Hepatocyte (in vitro differentiated cells): ENCODE measurements around the gene STYXL2. TPM values are rescaled to one million over a fixed set of nuclear protein-coding genes. Genes with fewer than 3 reads are reported as not detected.

Source experiments
- DNase-seq: peaks from one replicate; pipeline ENCODE4 v3.0.0-alpha.2; 2016; ENCODE audit warnings: low spot score
- H2AFZ ChIP-seq: fragments of 200-600 bp; sonication (generic); 2 replicates; pipeline ENCODE4 v1.6.0; 2016; ENCODE audit warnings: antibody characterized with exemption, mild to moderate bottlenecking
- H3K27ac ChIP-seq: fragments of 200-600 bp; sonication (generic); 2 replicates; pipeline ENCODE4 v1.5.1; 2016; ENCODE audit warnings: mild to moderate bottlenecking
- H3K27me3 ChIP-seq: fragments of 200-600 bp; sonication (generic); 2 replicates; pipeline ENCODE4 v1.6.1; 2016
- H3K36me3 ChIP-seq: fragments of 200-600 bp; sonication (generic); replicated peaks from 2 replicates; pipeline ENCODE4 v1.5.1; 2016; ENCODE audit warnings: low read depth; ENCODE audit not compliant: insufficient read depth
- H3K4me1 ChIP-seq: fragments of 200-600 bp; sonication (generic); 2 replicates; pipeline ENCODE4 v1.5.1; 2016; ENCODE audit warnings: mild to moderate bottlenecking, moderate library complexity; ENCODE audit not compliant: insufficient read depth
- H3K4me2 ChIP-seq: fragments of 200-600 bp; sonication (generic); 2 replicates; pipeline ENCODE4 v1.6.0; 2016
- H3K4me3 ChIP-seq: fragments of 200-600 bp; sonication (generic); 2 replicates; pipeline ENCODE4 v1.5.1; 2016; ENCODE audit warnings: mild to moderate bottlenecking
- H3K79me2 ChIP-seq: fragments of 200-600 bp; sonication (generic); 2 replicates; pipeline ENCODE4 v1.6.0; 2017; ENCODE audit warnings: mild to moderate bottlenecking
- H3K9me2 ChIP-seq: fragments of 200-600 bp; sonication (generic); replicated peaks from 2 replicates; pipeline ENCODE4 v1.6.0; 2017; ENCODE audit warnings: mild to moderate bottlenecking; ENCODE audit not compliant: insufficient read depth
- H3K9me3 ChIP-seq: fragments of 200-600 bp; sonication (generic); 2 replicates; pipeline ENCODE4 v1.5.1; 2016; ENCODE audit warnings: low read depth, mild to moderate bottlenecking
- H4K20me1 ChIP-seq: fragments of 200-600 bp; sonication (generic); 2 replicates; pipeline ENCODE4 v1.6.0; 2016; ENCODE audit warnings: mild to moderate bottlenecking; ENCODE audit not compliant: insufficient read depth, poor library complexity, severe bottlenecking
- EZH2 ChIP-seq: fragments of 200-600 bp; sonication (generic); IDR thresholded peaks from 2 replicates; pipeline ENCODE4 v1.6.1; 2016; ENCODE audit warnings: antibody characterized with exemption, mild to moderate bottlenecking, borderline replicate concordance
- EZH2phosphoT487 ChIP-seq: fragments of 200-600 bp; sonication (generic); IDR thresholded peaks from one replicate; pipeline ENCODE4 v1.6.1; 2018; ENCODE audit warnings: antibody characterized with exemption, mild to moderate bottlenecking, low read depth, moderate library complexity; ENCODE audit not compliant: unreplicated experiment, severe bottlenecking
- WGBS: methylation state at CpG from one replicate; pipeline ENCODE4 v1.1.6; 2016; ENCODE audit warnings: low lambda C conversion rate; ENCODE audit errors: missing lambda C conversion rate; 5-methylcytosine and 5-hydroxymethylcytosine counted together
- polyA plus RNA-seq: library from polyadenylated mRNA; unstranded; fragments of >200 nt; fragmentation: Nextera tagmentation; extraction: Ambion mirVana; gene quantifications from 2 replicates; pipeline ENCODE4 v1.2.1, GENCODE V29; 2016
- total RNA-seq: library from RNA; depleted of rRNA; stranded (reverse); fragments of >200 nt; gene quantifications from 2 replicates; pipeline ENCODE4 v1.2.3, GENCODE V29; 2014
- TF ChIP-seq, protein P1 (sequence below): fragments of 200-600 bp; sonication (generic); IDR thresholded peaks from 2 replicates; pipeline ENCODE4 v1.5.1; 2016; ENCODE audit warnings: antibody characterized with exemption, mild to moderate bottlenecking; ENCODE audit not compliant: poor library complexity

STYXL2 gene
- total and polyA plus RNA-seq, 2 experiments from 2014 or later, result 0.07 to 0.40 TPM

DNA sequence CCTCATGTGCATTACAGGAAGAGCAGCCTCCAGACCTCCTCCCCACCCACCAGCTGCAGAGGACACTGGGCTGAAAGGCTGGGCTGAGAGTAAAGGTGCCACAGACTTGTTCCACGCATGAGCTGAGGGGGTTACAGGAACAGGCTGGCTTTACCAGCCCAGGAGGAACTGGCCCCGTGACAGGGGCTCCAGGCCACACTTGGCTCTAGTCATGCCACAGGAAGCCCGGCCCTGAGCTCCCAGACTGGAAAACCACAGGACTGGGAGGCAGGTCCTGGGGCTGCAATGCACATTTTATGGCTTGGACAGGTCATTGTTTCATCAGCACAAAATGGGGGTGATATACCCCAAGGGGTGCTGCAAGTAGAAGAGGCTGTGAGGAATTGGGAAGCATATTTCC is 39.3 kb upstream of the STYXL2 start:
- Histone ChIP-seq H4K20me1 (no peaks in the 10 kb centered on the region), H3K4me3 (no peak overlapping the region), H2AFZ (no peak overlapping the region), H3K4me2 (no peak overlapping the region), H3K79me2 (no peaks in the 10 kb centered on the region), H3K27ac (no peak overlapping the region), H3K36me3 (no peaks in the 10 kb centered on the region), H3K9me2 (no peaks in the 10 kb centered on the region), H3K4me1 (no peaks in the 10 kb centered on the region), H3K27me3 (no peaks in the 10 kb centered on the region), H3K9me3 (no peaks in the 10 kb centered on the region)
- no peak for DNase-seq
- TF ChIP-seq, protein P1, sequence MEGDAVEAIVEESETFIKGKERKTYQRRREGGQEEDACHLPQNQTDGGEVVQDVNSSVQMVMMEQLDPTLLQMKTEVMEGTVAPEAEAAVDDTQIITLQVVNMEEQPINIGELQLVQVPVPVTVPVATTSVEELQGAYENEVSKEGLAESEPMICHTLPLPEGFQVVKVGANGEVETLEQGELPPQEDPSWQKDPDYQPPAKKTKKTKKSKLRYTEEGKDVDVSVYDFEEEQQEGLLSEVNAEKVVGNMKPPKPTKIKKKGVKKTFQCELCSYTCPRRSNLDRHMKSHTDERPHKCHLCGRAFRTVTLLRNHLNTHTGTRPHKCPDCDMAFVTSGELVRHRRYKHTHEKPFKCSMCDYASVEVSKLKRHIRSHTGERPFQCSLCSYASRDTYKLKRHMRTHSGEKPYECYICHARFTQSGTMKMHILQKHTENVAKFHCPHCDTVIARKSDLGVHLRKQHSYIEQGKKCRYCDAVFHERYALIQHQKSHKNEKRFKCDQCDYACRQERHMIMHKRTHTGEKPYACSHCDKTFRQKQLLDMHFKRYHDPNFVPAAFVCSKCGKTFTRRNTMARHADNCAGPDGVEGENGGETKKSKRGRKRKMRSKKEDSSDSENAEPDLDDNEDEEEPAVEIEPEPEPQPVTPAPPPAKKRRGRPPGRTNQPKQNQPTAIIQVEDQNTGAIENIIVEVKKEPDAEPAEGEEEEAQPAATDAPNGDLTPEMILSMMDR, result no peak
- TF ChIP-seq EZH2phosphoT487 (no peak), EZH2 (no peak)
- 94% methylated on average over 3 of the region's 3 CpGs for whole genome bisulfite sequencing

DNA sequence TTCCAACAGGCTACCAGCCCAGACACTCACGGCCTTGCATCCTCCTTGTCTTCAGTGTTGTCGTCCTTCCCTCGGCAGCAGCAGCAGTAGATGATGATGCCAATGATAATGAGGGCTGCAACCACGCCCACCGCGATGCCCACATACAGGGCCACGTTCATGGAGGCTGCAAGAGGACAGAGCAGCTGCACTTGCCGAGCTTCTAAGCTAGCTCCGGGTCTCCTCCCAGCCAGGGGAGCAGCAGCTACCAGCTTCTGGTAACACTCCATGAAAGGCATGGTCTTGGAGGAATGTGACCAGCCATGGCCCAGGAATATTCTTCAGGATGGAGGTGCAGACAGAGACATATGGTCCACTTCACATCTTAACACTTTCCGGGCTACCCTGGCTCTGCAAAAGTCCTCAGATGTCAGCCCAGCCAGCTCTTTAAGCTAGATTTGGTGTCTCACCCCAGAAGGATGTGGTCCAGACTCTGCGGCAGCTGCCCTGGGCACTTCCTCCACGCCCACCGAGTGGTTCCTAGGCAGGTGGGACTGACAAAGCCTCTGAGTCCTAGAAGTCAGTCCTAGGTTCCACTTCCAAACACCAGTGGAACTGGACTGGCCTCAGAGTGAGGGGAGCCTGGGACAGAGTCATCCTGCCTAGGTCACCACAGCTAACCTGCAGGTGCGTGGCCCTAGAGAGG is 38.8 kb upstream of the STYXL2 start:
- Histone ChIP-seq H3K79me2 (no peaks in the 10 kb centered on the region), H3K9me3 (no peaks in the 10 kb centered on the region), H3K4me1 (no peaks in the 10 kb centered on the region), H3K27ac (no peak overlapping the region), H2AFZ (no peak overlapping the region), H3K4me2 (no peak overlapping the region), H3K9me2 (no peaks in the 10 kb centered on the region), H3K4me3 (no peak overlapping the region), H4K20me1 (no peaks in the 10 kb centered on the region), H3K27me3 (no peaks in the 10 kb centered on the region), H3K36me3 (no peaks in the 10 kb centered on the region)
- 89% methylated on average over 14 of the region's 14 CpGs for WGBS
- no peak for DNase-seq
- TF ChIP-seq, protein P1, result no peak
- TF ChIP-seq EZH2phosphoT487 (no peak), EZH2 (no peak)

DNA sequence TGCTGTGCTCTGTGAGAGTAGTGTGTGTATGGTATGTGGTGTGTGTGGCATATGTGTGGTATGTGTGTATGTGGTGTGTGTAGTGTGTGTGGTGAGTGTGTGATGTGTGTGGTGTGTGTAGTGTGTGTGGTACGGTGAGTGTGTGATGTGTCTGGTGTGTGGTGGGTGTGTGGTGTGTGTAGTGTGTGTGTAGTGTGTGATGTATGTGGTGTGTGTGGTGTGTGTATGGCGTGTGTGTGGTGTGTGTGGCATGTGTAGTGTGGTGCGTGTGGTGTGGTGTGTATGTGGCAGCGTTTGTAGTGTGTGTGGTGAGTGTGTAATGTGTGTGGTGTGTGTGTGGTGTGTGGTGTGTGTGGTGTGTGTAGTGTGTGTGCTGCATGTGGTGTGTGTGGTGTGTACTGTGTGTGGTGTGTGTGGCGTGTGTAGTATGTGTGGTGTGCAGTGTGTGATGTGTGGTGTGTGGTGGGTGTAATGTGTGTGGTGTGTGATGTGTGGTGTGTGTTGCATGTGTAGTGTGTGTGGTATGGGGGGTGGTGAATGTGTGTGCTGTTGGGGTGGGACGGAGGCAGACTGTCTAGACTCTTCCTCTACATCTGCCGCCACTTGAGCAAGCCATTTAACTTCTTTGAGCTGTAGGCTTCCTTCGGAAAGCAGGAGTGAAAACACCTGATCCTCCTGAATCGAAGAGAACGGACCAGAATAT is 37.2 kb upstream of the STYXL2 start:
- no peaks in the 10 kb centered on the region for H3K27me3 ChIP-seq
- WGBS, result 61% methylated on average over 10 of the region's 10 CpGs
- no peak overlapping the region for H3K27ac ChIP-seq
- no peak for DNase-seq
- no peak overlapping the region for H2AFZ ChIP-seq
- H3K9me3 ChIP-seq, result no peaks in the 10 kb centered on the region
- TF ChIP-seq, protein P1, result no peak
- TF ChIP-seq EZH2phosphoT487 (no peak), EZH2 (no peak)
- H3K79me2 ChIP-seq, result no peaks in the 10 kb centered on the region
- H3K36me3 ChIP-seq, result no peaks in the 10 kb centered on the region
- H3K4me1 ChIP-seq, result no peaks in the 10 kb centered on the region
- H4K20me1 ChIP-seq, result no peaks in the 10 kb centered on the region
- H3K9me2 ChIP-seq, result no peaks in the 10 kb centered on the region
- no peak overlapping the region for H3K4me3 ChIP-seq
- H3K4me2 ChIP-seq, result no peak overlapping the region
